Muscle of arm (tissue), 14 donors: ENCODE data around the gene GPX2. TPM values are rescaled to one million over a fixed set of nuclear protein-coding genes. Genes with fewer than 3 reads are reported as not detected.

Source experiments
- DNase-seq: peaks from one replicate; pipeline ENCODE4 v3.0.0-alpha.2; 2013
- long read RNA-seq, 11 donors: transcript quantifications; one replicate each; lab custom pipeline, GENCODE V29; 2026
- polyA plus RNA-seq, 12 donors: library from polyadenylated mRNA; unstranded; fragments of 120-200 nt; gene quantifications; one replicate each; pipeline ENCODE4 v1.2.1, GENCODE V29; 2013; ENCODE audit not compliant: insufficient read length in 12 of 12

The GPX2 gene
- under 1 TPM in 10 of 12 donors, not detected in 2; 0.22 to 0.60 (median 0.35) TPM for polyA plus RNA-seq
- long read RNA-seq, donor 1, transcript GPX2-201 (2 exons, 990 nt), result major isoform, 32 of 34 reads
- long read RNA-seq, donor 1, partial matches to known transcripts, result 0 of 34 reads
- long read RNA-seq, donor 1, other reads (novel, unspliced or antisense), result 0 of 34 reads
- long read RNA-seq, donor 2, result 0 reads
- long read RNA-seq, donor 3, result 0 reads
- long read RNA-seq, donor 4, result 0 reads
- long read RNA-seq, donor 5, result 0 reads
- long read RNA-seq, donor 6, result 0 reads
- long read RNA-seq, donor 7, result 0 reads
- long read RNA-seq, donor 8, result 0 reads
- long read RNA-seq, donor 9, result 0 reads
- long read RNA-seq, donor 10, result 0 reads
- long read RNA-seq, donor 11, result 0 reads

- DNase-seq, result no peak
Measured at GRCh38 chr14:64942531-64943111, at the start of gene GPX2. Gene GPX2, minus strand, starts transcription at chr14:64942745. Its CDS starts 19 bp downstream, at chr14:64942726.

DNA sequence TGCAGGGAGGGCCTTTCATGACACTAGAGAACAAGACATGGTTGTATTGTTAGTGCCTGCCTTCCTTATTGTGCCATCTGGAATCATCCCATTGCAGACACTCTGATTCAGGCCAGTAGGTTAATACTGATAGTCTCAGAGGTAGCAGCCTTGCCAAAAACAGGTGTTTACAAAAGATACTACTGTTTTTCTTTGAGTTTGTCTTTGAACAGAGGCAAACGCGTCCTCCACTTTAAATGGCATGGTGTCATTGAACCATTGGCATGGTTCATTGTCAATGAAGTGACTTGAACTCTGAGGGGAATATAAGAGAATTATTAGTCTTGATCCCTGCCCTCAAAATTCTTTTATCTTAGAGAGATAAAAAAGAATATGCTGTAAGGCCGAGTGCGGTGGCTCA is 48.4 kb upstream of the GPX2 start:
- no peak for DNase-seq

DNA sequence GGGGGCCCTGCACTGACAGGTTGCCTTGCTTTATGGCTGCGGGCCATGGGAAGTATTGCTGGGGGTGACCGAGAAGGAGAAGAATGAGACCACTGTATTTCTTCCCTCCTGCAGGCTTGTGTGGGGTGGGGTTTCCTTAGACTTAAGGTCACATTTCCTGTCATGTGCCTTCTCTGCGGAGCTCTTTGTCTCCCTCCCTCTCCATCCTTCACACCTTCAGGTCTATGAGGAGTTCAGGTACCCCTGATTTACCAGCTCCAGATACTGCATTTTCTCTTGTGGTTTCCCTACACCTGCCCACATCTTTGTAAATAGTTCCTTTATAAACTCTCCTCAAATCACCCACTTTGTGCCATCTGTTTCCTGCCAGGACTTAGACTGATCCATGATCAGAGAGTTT is 47.8 kb upstream of the GPX2 start:
- no peak for DNase-seq

DNA sequence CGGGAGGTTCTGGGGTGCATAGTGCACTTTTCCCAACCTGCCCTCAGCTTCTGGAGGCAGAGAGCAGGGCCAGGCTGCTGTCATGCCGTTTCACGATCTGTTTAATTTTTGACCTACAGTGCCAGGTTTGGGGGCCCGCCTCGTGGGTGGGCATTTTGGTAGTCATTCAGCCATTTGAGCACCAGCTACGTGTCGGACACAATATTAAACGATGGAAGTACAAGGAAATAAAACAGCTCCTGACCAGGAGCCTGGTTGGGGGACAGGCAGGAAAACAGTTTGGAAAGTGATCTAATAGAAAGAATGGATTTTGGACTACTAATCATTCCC is 44.9 kb upstream of the GPX2 start:
- no peak for DNase-seq

DNA sequence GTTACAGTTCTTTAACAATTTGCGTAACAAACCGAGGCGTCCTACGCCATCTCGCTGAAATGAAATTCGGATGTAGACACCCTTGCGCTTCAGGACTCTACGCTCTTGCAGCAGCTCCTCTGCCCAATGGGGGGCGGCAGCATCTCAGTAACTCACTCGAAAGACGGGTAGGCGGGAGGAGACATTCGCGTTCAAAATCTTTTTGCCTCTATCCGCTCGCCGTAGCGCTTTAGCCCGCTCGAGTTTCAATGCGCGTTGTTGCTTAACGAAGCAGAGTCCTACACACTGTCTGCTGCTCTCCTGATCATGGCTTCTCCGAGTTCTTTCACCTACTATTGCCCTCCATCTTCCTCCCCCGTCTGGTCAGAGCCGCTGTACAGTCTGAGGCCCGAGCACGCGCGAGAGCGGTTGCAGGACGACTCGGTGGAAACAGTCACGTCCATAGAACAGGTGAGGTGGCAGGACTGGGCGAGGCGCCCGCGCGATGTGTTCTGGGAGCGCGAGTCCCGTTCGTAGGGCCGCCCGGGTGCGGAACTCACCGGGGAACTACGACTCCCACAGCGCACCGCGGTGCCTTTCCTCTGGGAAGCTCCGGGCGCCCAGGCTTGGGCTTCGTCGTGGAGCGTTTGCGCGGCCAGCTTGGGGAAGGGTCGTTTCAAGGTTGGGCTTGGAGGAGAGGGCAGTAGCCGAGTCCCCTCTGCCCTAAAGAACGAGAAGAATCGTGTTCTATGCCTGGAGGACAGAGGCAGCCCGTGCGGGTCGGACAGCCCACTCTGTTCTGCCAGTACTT is 44.3 kb upstream of the GPX2 start, which contains the start of gene FNTB:
FNTB (plus strand) TSS at position 248 of the 790 bp plus-strand sequence; CDS start at position 307, 59 bp downstream.
- peak; percentile 98 for DNase-seq

- DNase-seq, result no peak
Measured at GRCh38 chr14:64983439-64984310, 41.1 kb upstream of the GPX2 start.

DNA sequence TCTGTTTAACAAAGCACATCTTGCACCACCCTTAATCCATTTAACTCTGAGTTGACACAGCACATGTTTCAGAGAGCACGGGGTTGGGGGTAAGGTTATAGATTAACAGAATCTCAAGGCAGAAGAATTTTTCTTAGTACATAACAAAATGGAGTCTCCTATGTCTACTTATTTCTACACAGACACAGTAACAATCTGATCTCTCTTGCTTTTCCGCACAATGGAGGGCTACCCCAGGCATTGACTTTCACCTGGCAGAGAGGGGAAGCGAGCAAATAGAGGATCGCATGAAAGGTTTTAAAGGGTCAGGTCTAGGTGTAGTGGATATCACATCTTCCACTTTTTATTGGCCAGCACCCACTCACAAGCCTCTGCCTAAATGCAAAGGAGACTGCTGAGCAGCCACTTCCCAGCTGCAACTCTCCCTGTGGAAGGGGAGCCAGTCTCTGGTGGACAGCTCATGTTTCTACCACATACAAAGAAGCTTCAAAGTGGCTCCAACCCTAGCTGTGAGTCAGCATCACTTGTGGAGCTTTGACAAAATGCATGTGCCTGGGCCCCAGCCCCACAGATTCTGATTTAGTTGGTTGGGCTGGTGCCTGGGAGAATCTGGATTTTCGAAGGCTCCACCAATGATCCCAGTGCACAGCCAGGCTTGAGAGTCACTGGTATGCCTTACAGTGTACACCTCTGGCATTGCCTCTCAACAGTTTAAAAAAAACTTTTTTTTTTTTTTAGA is 37.0 kb upstream of the GPX2 start:
- no peak for DNase-seq

DNA sequence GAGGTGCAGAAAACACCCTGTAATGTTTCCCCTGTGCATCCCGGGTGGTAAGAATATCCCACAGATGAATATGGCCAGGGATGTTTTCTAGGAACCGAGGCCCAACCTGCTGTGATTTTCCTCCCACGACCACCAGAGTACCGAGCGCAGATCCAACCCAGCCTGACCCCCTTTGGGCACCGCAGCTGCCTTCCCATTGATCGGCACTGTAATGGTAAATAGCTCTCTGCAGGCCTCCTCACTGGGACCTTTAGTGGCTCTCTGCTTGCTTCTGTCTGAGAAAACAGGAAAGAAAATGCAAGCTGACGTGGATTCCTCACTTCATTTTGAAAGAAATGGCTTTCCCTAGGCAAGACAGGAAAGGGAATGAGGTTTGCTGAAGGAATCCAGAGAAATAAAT is 32.0 kb upstream of the GPX2 start:
- DNase-seq, result no peak

DNA sequence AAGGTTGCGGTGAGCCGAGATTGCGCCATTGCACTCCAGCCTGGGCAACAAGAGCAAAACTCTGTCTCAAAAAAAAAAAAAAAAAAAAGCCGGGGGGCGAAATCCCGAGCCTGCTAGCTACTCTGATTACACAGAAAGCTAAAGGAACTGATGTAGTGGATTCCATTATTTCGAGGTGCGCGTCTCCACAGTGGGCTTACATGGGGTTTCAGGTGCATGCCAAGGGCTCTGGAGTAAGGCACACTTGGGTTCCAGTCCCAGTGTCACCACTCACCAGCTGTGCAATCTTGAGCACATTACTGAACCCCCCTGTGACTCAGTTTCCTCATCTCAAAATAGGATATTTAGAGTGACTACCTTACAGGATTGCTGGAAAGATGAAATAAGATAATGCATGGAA is 31.3 kb upstream of the GPX2 start:
- no peak for DNase-seq

DNA sequence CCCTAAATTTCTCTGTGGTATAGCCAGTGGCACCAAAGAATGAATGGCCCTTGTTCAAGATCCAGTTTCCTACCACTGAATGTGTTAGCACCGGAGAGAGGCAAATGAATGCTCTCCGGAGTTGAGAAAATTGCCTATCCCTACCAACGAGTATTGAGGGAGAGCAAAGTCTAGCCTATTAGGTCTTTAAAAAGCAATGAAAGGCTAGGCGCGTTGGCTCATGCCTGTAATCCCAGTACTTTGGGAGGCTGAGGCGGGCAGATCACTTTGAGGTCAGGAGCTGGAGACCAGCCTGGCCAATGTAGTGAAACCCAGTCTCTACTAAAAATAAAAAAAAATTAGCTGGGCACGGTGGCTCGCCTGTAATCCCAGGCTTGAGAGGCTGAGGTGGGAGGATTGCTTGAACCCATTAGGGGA is 30.5 kb upstream of the GPX2 start:
- DNase-seq, result no peak

DNA sequence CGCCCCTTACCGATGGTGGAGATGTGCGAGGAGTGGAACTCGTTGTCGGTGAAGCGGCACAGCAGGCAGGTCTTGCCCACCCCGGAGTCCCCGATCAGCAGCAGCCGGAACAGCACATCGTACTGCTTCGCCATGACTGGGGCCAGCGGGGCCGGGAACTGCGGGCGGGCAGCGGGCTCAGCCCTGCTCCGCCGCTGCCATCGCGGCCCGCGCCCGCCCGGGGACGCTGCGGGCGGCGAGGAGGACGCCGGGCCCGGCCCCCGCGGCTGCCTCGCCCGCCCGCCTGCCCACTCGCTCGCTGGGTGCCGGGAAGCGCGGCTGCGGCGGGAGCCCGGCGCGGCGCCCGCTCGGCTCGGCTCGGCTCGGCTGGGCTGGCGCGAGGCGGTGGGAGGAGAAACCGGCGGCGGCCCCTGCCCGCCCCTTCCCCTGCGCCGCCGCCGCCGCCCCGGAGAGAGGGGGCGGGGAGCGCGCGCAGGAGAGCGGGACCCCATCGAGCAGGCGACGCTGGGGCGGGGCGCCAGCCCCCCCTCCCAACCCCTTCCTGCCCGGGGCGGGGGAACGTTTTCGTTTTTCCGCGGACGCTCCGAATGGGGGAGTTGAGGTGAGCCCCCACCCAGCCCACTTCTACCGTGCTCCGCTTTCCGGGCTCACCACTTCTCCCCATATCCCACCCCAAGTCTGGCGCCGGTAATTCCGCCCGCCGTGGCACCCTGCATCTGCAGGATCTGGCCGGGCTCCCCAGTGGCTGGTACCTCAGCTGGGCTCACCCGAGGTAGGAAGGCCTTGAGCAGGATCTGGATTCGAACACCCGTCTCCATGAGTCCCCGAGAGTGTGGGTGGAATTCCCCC is 29.6 kb upstream of the GPX2 start, which contains the start of gene RAB15:
RAB15 (minus strand) TSS at position 394 of the 849 bp plus-strand sequence; CDS start at position 134, 260 bp downstream.
- no peak for DNase-seq

DNA sequence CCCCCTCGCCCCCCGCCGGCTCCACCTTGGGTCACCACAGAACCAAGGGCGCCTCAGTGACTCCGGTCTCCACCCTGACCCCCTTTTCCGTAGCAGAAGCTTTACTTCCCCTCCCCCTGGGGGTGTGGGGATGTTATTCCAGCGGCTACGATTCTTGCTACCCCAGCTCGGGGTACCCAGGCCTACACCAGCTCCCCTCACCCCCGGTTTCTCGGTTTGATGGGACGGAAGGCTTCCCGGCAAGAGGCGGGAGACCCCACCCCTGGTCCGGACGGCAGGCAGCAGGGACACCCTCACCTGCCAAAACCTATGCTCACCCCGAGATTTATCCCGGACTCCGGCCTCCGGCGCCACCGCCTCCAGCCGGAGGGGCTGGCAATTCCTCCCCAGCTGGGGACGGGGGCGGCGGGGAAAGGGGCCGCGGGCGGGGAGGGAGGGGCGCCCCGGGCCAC is 29.0 kb upstream of the GPX2 start:
- no peak for DNase-seq

DNA sequence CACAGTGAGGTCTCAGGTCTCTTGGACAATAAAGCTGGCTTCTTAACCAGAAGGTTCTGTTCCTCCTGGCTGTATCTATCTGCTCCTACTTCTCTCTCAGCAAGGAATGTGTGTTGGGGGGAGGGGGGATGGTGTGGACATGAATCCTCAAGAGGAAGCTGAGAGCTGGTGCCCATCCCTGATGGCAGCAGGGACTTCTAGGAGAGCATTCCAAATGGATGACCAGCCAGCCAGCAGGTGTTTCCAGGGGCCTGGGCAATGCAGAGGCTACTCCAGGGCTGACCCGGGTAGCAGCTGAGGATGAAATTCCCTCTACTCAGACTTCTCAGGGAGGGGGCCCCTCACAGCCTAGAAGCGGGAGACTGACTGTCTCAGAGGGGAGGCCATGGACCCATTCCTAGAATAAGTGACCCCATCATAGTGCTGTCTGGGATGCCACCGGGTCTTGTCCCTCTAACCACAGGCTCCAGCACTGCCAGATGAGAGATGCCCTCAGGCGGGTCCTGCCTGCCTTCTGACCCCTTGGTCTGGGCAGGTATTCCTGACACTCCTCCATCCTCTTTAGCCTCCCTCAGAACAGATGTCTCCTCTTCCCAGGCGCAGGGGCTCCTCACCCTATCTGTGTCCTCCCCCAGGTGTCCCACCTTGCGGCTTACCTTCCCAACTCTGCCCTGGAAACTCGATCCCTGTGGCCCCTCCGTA is 28.4 kb upstream of the GPX2 start:
- no peak for DNase-seq

GRCh38 chr14:64970041-64970440 is 27.5 kb upstream of the GPX2 start:
- DNase-seq, result no peak

DNA sequence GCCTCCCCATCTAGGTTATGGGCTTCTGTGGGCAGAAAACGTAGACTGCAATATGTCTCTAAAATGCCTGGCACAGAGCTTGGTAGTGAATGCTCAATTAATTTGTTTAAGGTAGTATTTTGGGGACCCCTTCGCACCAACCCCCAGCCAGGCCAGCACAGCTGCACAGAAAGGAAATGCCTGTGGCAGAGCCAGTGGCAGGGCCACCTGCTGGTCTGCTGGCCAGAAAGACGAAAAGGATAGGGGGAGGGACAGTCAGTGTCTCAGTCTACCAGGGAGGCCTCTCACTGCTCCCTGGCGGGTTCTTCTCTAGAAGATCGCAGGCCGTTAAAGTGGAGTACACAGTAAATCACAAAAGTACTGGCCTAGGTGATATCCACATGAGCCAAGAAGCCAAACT is 26.1 kb upstream of the GPX2 start:
- DNase-seq, result no peak

DNA sequence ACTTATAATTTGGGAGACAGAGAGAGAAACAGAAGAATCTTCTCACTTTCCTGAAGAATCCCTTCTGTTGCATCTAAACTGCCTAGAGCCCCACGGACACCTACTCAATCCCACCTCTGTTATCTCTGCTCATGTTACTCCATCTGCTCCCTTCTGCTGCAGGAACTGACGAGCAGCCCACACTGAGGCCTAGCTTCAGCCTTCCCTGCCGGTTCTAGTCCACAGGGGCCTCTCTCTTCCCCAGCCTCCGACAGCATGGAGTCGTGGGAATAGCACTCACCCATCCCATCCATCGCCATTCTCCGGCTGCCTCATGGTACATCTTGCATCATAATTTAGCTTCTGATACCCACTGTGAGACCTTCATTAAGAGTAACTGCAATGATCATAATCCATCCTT is 25.6 kb upstream of the GPX2 start:
- DNase-seq, result no peak

DNA sequence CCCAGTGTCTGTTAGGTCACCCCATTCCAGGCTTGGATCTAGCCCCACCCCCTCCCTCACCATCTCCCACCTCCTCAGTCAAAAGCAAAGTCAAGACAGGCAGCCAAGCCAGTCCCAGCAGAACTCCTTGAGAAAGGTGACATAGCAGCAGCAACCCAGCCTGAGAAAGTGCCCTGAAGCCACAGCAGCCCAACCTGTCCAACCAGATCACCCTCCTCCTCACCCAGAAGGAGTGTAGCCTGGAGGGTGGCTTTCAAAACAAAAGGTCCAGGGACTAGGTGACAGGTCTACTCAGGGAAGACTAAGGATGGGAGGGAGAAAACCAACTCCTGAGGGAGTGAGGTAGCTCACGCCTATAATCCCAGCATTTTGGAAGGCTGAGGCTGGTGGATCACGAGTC is 24.4 kb upstream of the GPX2 start:
- no peak for DNase-seq

DNA sequence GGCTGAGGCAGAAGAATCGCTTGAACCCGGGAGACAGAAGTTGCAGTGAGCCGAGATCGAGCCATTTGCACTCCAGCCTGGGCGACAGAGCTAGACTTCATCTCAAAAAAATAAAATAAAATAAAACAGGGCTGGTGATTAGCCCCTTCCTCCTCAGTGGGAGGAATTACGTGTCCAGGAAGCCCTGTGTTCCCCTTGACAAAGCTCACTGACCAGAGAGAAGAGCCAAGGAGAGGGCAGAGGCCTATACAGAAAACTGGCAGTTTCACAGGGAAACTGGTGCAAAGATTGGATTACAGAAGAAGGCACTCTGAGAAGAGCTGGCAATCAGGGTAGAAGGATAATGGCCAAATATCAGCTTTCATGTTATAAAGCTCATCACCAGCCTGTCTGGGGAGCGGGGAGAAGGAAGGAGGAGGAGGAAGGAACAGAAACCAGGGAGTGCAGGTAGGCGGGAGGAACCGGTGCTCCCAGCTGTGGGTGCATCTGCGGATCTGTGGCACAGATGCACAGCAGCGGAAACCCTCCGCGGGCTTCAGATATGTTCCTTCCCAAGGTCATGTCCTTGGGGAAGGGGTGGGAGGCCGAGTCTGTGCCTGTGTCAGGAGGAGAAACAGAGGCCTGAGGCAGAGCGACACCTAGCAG is 22.9 kb upstream of the GPX2 start:
- no peak for DNase-seq

DNA sequence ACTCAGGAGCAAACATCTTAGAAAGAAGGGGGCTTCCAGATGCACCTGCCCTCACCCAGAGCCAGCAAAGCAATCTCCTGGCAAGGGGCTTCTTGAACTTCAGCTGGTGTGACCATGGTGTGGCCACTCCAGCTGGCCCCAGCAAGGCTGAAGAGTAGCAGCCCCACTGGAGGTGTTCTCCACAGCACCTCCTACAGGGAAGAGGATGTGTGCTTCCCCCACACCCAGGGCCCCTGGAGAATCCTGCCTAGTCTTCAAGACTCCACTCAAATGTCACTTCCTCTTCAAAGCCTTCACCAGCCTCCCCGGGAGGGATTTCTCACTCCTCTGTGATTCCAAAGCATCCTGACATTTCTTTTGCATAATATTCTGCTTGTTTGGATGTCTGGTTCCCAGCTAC is 21.1 kb upstream of the GPX2 start:
- no peak for DNase-seq
